GM13977 (cell line): ENCODE data around the gene UBAC2.

Source experiments
- DNase-seq: peaks from one replicate; pipeline ENCODE4 v3.0.0; 2012; ENCODE audit warnings: low spot score
- CTCF ChIP-seq: IDR thresholded peaks from 2 replicates; pipeline ENCODE4 v1.5.1; 2012; ENCODE audit warnings: mild to moderate bottlenecking, control low read depth; ENCODE audit not compliant: insufficient read depth; ENCODE audit errors: extremely low read depth, missing control alignments
- in situ Hi-C: fragments of 300-500 bp; cut with MboI; formaldehyde crosslinking; loops from one replicate; pipeline ENCODE4 v1.12.0; 2022; ENCODE audit warnings: low sequenced_read_pairs, low pct_unique_long_range_greater_than_20kb, mixed read lengths, inconsistent platforms; ENCODE audit not compliant: unreplicated experiment

Gene UBAC2

DNA sequence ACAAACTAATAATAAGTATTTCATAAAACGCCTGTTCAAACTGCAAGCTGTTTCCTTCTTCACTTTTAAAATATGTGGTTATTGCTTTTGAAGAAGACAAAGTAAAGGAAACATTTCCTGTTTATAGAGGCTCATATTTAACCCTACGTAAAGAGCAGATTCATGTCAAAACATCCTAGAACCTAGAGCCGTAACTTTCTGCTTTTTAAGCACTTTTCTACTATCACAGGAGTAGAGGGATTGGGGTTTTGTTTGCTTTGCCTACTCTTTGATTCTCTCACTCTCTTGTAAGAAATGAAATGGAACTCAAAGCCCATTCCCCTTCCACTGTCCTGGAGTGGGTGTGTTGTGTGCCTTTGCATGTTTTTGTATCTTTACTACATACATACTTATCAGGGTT is 160.5 kb downstream of the UBAC2 start:
- TF ChIP-seq CTCF: no peak
- DNase-seq: no peak
- in situ Hi-C loops: no loop called here

- TF ChIP-seq CTCF: no peak
- no peak for DNase-seq
- in situ Hi-C loops: no loop called here
Measured at GRCh38 chr13:99362362-99362761, 161.7 kb downstream of the UBAC2 start.

GRCh38 chr13:99363391-99363790 is 162.7 kb downstream of the UBAC2 start:
- no peak for DNase-seq
- in situ Hi-C loops: no loop called here
- TF ChIP-seq CTCF: no peak

- TF ChIP-seq CTCF: no peak
- in situ Hi-C loops: no loop called here
- no peak for DNase-seq
Measured at GRCh38 chr13:99363949-99364348, 163.3 kb downstream of the UBAC2 start.

DNA sequence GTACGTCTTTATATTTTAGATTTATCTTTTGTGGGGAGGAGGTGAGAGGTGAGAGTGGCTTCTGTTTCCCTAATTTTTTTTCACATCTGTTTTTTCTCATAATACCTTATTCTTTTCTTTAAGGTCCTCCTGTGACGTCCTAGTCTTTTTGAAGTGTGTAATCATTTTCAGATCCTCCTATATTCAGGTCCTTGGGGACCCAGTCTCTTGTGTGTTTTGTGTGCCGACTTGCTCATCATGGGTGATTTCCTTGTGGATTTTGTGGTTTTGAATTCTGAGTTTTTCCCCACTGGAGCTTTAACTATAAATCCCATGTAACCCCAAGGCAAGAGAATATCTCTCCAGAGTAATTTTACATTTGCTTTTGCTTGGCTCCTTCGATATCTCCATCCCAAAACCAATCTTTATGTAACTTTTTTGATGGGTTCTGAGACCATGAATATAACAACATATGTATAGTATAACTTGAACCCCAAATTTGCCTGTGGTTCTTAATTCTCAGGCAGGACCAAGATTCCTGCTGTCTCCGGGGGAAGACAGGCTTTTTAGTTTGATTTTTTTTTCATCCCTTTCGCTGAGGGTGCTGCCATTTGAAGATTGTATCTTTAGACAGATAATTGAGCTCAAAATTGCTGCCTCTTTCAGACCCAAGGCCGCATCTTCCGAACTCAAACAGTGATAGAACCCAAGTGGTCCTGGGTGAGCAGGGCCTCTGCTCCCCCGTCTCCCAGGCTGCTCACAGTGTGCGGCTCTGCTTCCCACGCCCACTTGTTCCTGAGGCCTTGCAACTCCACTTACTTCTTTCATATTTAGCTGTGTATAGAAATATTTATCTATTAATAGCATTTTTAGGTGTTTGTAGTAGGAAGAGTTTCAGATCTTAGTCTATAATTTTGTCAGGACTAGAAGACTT is 165.7 kb downstream of the UBAC2 start:
- in situ Hi-C loops: no loop called here
- DNase-seq: peak; percentile 69
- no peak for TF ChIP-seq CTCF

- TF ChIP-seq CTCF: no peak
- in situ Hi-C loops: no loop called here
- no peak for DNase-seq
Measured at GRCh38 chr13:99367106-99367616, 166.5 kb downstream of the UBAC2 start.
